ENCODE data around the gene BTC. TPM values are rescaled to one million over a fixed set of nuclear protein-coding genes. Genes with fewer than 3 reads are reported as not detected.
"Not testable (repeated sequence)": the region's sequence is repeated elsewhere in the genome, so short reads cannot be mapped to it uniquely, and the experiment has no call there.

Gene BTC
- total and polyA plus RNA-seq, 5 donors: 0.25 to 0.59 (median 0.36) TPM

DNA sequence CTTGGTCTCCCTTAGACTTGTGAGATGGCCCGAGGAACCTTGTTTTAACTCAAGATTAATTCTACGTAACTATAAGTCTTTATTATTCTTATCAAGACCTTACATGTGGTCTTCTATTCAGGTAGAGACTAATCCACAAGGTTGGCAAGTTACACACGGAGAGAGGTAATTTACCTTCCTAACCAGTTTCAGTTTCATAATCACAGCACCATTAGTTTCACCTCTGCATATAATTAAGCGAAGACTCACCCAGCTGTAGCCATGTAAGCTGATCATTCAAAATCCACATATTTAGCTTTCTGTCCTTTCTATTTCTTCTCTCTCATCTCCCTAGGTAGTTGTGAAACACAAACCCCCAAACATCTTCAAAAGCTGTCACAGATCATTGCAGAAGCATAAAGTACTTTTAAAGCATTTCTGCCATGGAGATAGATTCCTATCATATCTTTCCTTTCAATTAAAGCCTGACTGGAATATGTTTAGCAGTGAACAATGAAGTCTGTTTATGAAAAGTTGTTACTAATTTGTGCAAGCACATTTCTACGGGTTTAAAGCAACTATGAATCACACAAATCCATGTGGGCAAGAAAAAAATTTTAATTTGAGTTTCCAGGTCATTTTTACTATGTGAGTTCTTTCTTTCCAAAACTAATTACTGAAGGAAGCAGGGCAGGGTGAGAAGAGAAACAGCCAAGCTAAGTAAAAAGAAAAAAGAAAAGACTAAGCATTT, 78.5 kb downstream of the BTC start:
- no peaks in the 10 kb centered on the region for H3K4me1 ChIP-seq (ENCODE audit: control insufficient read depth, insufficient read depth, low read length)
- intact Hi-C loops (cut with DNase I): no loop called here
- no peak overlapping the region for H3K4me3 ChIP-seq (ENCODE audit: low read length)
- H3K27me3 ChIP-seq (ENCODE audit: control insufficient read depth, insufficient read depth): no peaks in the 10 kb centered on the region
- H3K27ac ChIP-seq (ENCODE audit: low read length): no peak overlapping the region
- ATAC-seq (no peak), DNase-seq (no peak)
- 64% methylated on average over 5 of the region's 5 CpGs for WGBS
- H3K9me3 ChIP-seq (ENCODE audit: control insufficient read depth, low read length): no peaks in the 10 kb centered on the region

DNA sequence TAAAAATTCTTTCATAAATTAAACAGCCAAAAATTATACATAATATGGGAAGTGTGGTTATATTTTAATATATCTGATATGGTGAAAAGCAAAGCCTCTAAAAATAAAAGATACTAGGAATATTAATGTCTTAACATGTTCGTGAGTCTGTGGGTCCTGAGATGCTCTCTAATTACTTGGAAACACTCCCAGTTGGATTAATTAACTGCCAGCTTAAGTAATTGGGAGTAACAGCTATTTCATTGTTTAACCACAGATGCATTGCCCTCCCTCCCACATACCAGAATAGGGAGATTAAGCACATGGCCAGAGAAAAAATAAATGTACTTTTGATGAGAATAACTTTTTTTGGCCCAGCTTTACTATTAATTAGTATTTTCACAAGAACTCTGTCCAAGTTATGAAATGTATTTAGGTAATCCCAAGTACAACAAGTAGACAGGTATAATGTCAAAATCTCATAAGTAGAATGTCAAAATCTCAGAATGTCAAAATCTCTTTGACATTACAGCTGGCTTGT, 79.7 kb downstream of the BTC start:
- Histone ChIP-seq H3K27me3 (ENCODE audit: control insufficient read depth, insufficient read depth) (no peaks in the 10 kb centered on the region), H3K27ac (ENCODE audit: low read length) (no peak overlapping the region), H3K4me3 (ENCODE audit: low read length) (no peak overlapping the region), H3K9me3 (ENCODE audit: control insufficient read depth, low read length) (no peaks in the 10 kb centered on the region), H3K4me1 (ENCODE audit: control insufficient read depth, insufficient read depth, low read length) (no peaks in the 10 kb centered on the region)
- WGBS: 44% methylated on average over 1 of the region's 1 CpG
- intact Hi-C loops (cut with DNase I): no loop called here
- DNase-seq (no peak), ATAC-seq (no peak)

DNA sequence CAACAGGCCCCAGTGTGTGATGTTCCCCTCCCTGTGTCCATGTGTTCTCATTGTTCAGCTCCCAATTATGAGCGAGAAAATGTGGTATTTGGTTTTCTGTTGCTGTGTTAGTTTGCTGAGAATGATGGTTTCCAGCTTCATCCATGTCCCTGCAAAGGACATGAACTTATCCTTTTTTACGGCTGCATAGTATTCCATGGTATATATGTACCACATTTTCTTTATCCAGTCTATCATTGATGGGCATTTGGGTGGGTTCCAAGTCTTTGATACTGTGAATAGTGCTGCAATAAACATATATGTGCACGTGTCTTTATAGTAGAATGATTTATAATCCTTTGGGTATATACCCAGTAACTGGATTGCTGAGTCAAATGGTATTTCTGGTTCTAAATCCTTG, 86.2 kb downstream of the BTC start:
- H3K27me3 ChIP-seq (ENCODE audit: control insufficient read depth, insufficient read depth); H3K9me3 ChIP-seq (ENCODE audit: control insufficient read depth, low read length); H3K27ac ChIP-seq (ENCODE audit: low read length); H3K4me3 ChIP-seq (ENCODE audit: low read length); intact Hi-C loops (cut with DNase I); ATAC-seq; H3K4me1 ChIP-seq (ENCODE audit: control insufficient read depth, insufficient read depth, low read length); DNase-seq: not testable (repeated sequence)
- WGBS: 78% methylated on average over 3 of the region's 3 CpGs

Other genes with a start within 250 kb of the BTC start
- gene PARM1, start 138.6 kb upstream of the BTC start, total RNA-seq: 100 to 1,000 TPM in 3 of 4 donors, 10 to 100 TPM in 1; 77.2 to 158 (median 120) TPM
- 65.0 TPM for gene PARM1, start 138.6 kb upstream of the BTC start, polyA plus RNA-seq